GM19351 (cell line): Measurements from ENCODE around the gene ARHGAP1.
"Not testable (repeated sequence)": the region's sequence is repeated elsewhere in the genome, so short reads cannot be mapped to it uniquely, and the experiment has no call there.

ENCODE experiments used
- ATAC-seq: cut with Tn5 transposase; IDR thresholded peaks from one replicate; pipeline ENCODE4 v1.9.1; 2021; ENCODE audit warnings: mild to moderate bottlenecking, moderate library complexity; ENCODE audit not compliant: unreplicated experiment

The ARHGAP1 gene

GRCh38 chr11:46675288-46675851 lies 25.0 kb downstream of the ARHGAP1 start:
- ATAC-seq = no peak

DNA sequence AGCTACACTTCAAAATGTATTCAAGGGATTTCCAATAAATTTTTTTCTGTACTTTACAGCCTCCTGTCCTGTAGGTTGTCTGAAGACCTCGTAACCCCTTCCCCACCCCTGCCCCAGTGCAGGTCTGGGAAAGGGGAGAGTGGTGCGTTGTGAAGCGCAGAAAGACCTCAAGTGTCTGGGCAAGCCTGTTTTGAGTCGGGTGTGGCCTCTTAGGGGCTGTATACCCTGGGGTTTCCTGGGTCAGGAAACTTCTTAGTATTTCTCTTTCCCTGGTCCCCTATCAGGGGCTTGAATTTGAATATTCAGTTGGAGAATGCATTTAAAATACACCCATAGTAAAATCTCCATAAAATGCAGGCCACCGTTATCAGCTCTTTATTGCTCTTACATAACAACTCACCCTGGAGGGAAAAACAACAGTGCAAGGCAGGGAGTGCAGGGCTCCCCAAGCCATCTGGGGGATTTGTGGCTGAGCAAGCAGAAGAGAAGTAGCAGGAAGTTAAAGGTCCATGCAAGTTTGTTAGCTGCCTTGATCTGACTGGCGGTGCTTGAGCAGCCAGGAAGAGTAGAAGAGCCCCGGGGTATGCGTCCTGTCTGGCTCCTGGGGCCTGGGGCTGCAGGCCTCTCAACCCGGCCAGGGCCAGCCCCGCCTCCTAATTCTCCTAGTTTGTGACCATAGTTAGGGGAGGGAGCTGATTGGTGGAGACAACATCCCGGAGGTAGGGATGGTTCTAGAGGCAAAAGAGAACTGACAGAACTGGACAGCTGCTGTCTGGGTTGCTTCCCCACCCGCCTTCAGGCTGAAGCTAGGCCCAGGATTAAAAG lies 25.7 kb downstream of the ARHGAP1 start:
- no peak for ATAC-seq

- ATAC-seq = no peak
These were observed 26.5 kb downstream of the ARHGAP1 start for GRCh38 chr11:46673713-46674462.

- ATAC-seq = no peak
These were observed 28.0 kb downstream of the ARHGAP1 start for GRCh38 chr11:46672381-46672839.

DNA sequence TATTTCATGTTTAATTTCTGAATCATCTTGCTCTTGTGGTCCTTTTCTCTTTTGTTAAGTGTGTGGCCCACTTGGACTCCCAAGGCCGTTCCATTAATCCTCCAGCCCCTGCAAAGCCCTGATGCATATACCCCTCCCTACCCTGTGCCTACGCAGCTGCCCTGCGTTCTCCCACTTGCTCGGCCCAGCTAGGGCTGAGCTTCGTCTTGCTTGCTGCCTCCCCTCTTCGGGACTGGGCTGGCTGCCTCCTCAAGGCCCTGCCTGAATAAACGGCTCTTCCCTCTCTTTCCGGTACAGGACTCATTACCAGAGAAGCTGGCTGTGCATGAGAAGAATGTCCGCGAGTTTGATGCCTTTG lies 28.5 kb downstream of the ARHGAP1 start:
- no peak for ATAC-seq

DNA sequence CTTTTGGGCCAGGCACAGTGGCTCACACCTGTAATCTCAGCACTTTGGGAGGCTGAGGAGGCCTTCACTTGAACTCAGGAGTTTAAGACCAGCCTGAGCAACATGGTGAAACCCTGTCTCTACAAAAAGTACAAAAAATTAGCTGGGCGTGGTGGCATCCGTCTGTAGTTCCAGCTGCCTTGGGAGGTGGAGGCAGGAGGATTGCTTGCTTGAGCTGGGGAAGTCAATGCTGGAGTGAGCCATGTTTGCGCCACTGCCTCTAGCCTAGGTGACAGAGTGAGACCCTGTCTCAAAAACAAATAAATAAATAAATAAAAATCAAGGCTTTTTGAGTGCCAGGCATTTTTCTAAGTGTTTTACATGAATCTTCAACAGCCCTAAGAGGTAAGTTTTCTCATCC lies 29.9 kb downstream of the ARHGAP1 start:
- not testable (repeated sequence) for ATAC-seq

- no peak for ATAC-seq
These were observed 30.7 kb downstream of the ARHGAP1 start for GRCh38 chr11:46669711-46670139.

- no peak for ATAC-seq
These were observed 31.8 kb downstream of the ARHGAP1 start for GRCh38 chr11:46668480-46669085.

DNA sequence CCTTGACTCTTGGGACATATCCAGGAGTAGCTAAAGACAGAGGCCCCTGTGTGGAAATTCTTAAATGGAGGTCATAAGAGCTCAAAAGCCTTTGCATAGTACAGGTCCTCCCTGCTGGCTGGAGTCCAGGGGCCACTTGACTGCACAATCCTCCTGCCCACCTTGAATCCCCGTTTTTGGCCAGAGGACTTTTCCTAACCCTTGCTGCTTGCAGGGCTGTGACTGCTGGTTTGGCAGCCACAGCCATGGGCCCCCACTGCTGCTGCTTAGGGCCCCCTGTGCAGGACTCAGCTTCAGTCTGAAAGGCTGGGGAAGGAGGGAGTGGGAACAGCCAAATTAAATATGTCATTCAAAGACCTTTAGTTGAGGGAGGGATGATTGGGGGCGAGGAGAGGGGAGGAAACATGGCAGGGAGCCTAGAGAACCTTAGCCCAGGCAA lies 33.4 kb downstream of the ARHGAP1 start:
- no peak for ATAC-seq

- no peak for ATAC-seq
These were observed 33.9 kb downstream of the ARHGAP1 start for GRCh38 chr11:46666516-46666915.

- ATAC-seq = no peak
These were observed 35.1 kb downstream of the ARHGAP1 start for GRCh38 chr11:46665356-46665755.

DNA sequence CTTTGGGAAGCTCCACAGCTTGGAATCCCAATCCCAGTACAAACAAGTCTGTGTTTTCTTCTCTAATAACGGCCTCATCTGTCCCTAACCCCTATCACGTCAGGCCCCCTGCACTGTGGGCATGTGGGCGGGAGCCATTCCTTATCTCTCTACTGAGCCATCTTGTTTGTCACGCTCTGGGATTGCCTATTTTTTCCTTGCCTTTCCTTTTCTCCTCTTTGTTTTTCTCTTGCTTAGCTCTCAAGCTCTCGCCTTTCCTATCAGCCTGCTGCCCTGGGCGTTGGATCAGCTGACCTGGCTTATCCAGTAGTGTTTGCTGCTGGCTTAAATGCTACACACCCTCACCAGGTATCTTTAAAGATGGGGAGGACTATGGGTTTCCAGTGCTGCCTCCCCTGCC lies 35.8 kb downstream of the ARHGAP1 start:
- no peak for ATAC-seq

GRCh38 chr11:46663277-46663940 lies 37.0 kb downstream of the ARHGAP1 start:
- no peak for ATAC-seq

DNA sequence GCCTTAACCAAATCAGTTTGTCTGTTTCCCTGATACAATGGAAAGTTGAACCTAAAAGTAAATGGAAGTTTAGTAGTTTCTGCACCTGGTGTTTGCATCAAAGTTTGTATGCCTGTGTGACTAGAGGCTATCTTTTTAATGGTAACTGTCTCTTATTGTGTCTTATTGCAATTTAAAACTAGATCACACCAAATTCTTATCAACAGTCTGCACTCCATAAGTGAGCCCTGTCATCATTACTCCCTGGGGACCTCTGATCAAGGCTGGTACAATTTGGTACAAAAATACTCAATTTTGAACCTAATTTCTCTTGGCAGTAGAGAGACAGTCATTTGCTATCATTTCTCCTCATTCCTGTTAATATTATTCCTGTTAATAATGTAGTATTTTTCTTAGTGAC lies 38.1 kb downstream of the ARHGAP1 start:
- no peak for ATAC-seq

- no peak for ATAC-seq
These were observed 38.6 kb downstream of the ARHGAP1 start for GRCh38 chr11:46661836-46662235.

GRCh38 chr11:46659908-46660307 lies 40.5 kb downstream of the ARHGAP1 start:
- ATAC-seq = no peak

DNA sequence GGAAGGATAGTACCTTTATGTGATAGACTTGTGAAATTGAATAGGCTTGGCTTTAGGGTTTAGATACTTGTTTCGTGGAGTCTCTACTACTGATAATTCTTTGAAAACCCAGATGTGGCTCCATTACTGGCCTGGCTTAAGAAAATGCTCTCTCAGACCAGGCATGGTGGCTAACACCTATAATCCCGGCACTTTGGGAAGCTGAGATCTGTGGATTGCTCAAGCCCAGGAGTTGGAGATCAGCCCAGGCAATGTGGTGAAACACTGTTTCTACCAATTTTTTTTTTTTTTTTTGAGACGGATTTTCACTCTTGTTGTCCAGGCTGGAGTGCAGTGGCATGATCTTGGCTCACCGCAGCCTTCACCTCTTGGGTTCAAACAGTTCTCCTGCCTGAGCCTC lies 42.2 kb downstream of the ARHGAP1 start:
- ATAC-seq = no peak

DNA sequence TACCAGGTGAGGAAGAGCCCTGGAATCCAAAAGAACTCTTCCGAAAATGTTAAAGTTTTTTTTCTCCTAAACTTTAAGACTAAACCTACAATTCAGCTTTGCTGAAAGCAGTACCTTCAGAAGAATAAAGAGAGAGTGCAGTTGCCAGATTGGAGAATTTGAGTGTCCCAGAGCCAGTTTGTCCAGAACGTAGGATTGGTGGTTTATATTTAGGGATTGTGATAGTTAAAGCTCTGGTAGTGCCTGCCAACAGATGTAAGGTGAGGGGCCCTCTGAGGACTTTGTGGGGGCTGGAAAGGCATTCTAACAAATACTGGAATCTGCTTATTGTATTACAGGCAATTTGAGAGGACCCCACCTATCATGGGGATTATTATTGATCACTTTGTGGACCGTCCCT lies 43.2 kb downstream of the ARHGAP1 start:
- ATAC-seq = no peak

DNA sequence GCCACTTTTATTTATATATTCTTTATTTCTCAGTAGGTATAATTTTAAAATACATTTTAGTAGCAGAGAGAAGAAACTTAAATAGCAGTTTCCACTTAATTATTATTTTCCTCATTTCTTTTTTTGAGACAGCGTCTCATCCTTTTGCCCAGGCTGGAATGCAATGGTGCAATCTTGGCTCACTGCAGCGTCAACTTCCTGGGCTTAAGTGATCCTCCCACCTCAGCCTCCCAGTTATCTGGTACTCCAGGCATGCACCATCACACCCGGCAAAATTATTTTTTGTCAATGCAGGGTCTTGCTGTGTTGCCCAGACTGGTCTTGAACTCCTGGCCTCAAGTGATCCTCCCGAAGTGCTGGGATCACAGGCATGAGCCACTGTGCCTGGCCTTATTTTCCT lies 44.8 kb downstream of the ARHGAP1 start:
- no peak for ATAC-seq

GRCh38 chr11:46649180-46649738 lies 51.2 kb downstream of the ARHGAP1 start:
- no peak for ATAC-seq

GRCh38 chr11:46643986-46644385 lies 56.4 kb downstream of the ARHGAP1 start:
- ATAC-seq = no peak
